HL-60 (cell line): Measurements from ENCODE around the gene GNB1.

Experiments used
- DNase-seq, 2 experiments: peaks; one replicate each; pipeline ENCODE4 v3.0.0-alpha.2; 2010 to 2020; ENCODE audit warnings: low read depth in 1 of 2, low spot score in 1 of 2
- H3K27ac ChIP-seq: fragments of 250-450 bp; sonication (Bioruptor Pico); replicated peaks from 2 replicates; pipeline ENCODE4 v1.5.1; 2020; ENCODE audit warnings: mild to moderate bottlenecking, moderate library complexity
- H3K27me3 ChIP-seq: fragments of 250-450 bp; sonication (Bioruptor Pico); 2 replicates; pipeline ENCODE4 v1.5.1; 2021; ENCODE audit warnings: mild to moderate bottlenecking, moderate library complexity; ENCODE audit not compliant: insufficient read depth, poor library complexity, severe bottlenecking
- H3K4me3 ChIP-seq: replicated peaks from 2 replicates; pipeline ENCODE4 v1.5.1; 2011; ENCODE audit warnings: mild to moderate bottlenecking, control low read depth, low read length; ENCODE audit not compliant: insufficient read depth
- CTCF ChIP-seq: IDR thresholded peaks from one replicate; pipeline ENCODE4 v1.5.1; 2011; ENCODE audit warnings: low read length, control low read depth, inconsistent platforms; ENCODE audit not compliant: insufficient read depth
- GABPA ChIP-seq: IDR thresholded peaks from 2 replicates; pipeline ENCODE4 v1.6.1; 2012; ENCODE audit warnings: low read depth
- POLR2AphosphoS5 ChIP-seq: IDR thresholded peaks from 2 replicates; pipeline ENCODE4 v1.6.1; 2012; ENCODE audit warnings: low read depth
- REST ChIP-seq: IDR thresholded peaks from 2 replicates; pipeline ENCODE4 v1.6.1; 2012; ENCODE audit warnings: low read depth; ENCODE audit not compliant: insufficient replicate concordance
- SPI1 ChIP-seq: IDR thresholded peaks from 2 replicates; pipeline ENCODE4 v1.6.1; 2012; ENCODE audit warnings: low read depth, mild to moderate bottlenecking, borderline replicate concordance

Gene GNB1

GRCh38 chr1:1873186-1873585 lies 17.7 kb downstream of the GNB1 start:
- no peaks in the 10 kb centered on the region for H3K27me3 ChIP-seq
- no peak overlapping the region for H3K27ac ChIP-seq
- no peak overlapping the region for H3K4me3 ChIP-seq
- TF ChIP-seq POLR2AphosphoS5 (no peak), REST (no peak), GABPA (no peak), CTCF (no peak), SPI1 (no peak)
- no peak for DNase-seq

GRCh38 chr1:1872329-1872994 lies 18.4 kb downstream of the GNB1 start:
- Histone ChIP-seq H3K27ac (no peak overlapping the region), H3K4me3 (no peak overlapping the region), H3K27me3 (no peaks in the 10 kb centered on the region)
- no peak for DNase-seq
- TF ChIP-seq GABPA = no peak
- no peak for TF ChIP-seq CTCF
- no peak; the same call in 1 of the 2 replicates for TF ChIP-seq POLR2AphosphoS5
- no peak for TF ChIP-seq SPI1
- no peak for TF ChIP-seq REST

- TF ChIP-seq POLR2AphosphoS5 (no peak), REST (no peak), CTCF (no peak), SPI1 (peak; percentile 60; the same call in 1 of the 2 replicates), GABPA (no peak)
- DNase-seq = peak in 1 of 2 experiments; percentile 38
- Histone ChIP-seq H3K4me3 (no peak overlapping the region), H3K27ac (no peak overlapping the region), H3K27me3 (no peaks in the 10 kb centered on the region)
Measured at GRCh38 chr1:1869469-1869868, 21.4 kb downstream of the GNB1 start.
